HG03060 (cell line): Measurements from ENCODE around the gene LRRC49.
"Not testable (repeated sequence)": the region's sequence is repeated elsewhere in the genome, so short reads cannot be mapped to it uniquely, and the experiment has no call there.

Experiments used
- ATAC-seq: cut with Tn5 transposase; IDR thresholded peaks from one replicate; pipeline ENCODE4 v1.9.1; 2021; ENCODE audit warnings: low read depth, moderate number of reproducible peaks; ENCODE audit not compliant: unreplicated experiment

Gene LRRC49

GRCh38 chr15:70920981-70921696 lies 28.5 kb downstream of the LRRC49 start:
- no peak for ATAC-seq

- no peak for ATAC-seq
Observed at GRCh38 chr15:70922119-70922518, 29.5 kb downstream of the LRRC49 start.

DNA sequence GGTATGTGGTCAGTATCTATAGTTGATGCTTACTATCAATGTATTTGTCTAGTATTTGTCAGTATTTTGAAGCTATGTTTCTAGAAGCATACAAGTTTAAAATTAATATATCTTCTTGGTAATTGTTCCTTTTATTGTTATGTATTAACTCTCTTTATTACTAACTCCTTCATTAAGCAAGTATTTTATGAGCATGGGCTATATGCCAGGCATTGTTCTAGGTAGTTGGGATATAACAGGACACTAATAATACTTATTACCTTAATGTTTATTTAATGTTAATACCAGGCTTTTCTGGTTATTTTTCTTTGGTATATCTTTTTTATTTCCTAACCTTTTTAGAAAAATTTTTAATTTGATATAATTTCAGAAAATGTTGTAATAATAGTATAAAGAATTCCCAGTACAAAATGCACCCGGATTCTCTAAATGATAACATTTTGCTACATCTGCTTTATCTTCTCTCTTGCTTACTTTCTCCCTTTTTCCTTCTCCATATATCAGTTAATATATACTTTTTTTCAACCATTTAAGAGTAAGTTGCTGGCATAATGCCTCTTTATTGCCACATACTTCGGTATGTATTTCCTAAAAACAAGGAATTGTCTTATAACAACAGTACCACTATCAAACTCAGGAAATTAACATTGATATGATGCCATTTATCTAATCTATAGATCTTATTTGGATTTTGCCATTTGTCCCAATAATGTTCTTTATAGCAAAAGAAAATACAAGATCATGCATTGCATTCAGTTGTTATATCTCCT lies 30.9 kb downstream of the LRRC49 start:
- no peak for ATAC-seq

DNA sequence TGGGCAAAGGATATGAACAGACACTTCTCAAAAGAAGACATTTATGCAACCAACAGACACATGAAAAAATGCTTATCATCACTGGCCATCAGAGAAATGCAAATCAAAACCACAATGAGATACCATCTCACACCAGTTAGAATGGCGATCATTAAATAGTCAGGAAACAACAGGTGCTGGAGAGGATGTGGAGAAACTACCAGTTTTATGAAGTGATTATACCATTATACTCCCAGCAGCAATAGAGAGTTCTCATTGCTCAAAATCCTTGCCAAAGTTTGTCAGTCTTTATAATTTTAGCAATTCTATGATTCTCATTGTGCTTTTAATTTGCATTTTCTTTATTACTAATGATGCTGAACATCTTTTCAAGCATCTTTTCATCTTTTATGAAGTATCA lies 34.3 kb downstream of the LRRC49 start:
- ATAC-seq, result not testable (repeated sequence)

GRCh38 chr15:70931821-70932220 lies 39.2 kb downstream of the LRRC49 start:
- ATAC-seq, result no peak

DNA sequence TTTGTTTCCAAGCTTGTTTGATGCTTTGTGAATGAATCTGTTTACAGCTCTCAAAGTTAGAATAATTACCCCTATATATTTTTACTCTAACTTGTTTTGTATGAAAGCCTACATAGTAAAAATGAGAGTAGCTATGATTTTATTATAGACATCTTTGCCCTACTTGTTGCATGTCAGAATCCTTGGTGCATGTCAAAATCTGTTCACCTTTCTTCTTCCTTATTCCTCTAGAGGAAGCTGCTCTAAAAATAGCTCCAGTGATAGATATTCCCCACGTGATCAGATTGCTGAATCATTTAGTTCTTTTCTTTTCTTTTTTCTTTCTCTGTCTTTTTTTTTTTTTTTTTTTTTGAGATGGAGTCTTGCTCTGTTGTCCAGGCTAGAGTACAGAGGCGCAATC lies 39.8 kb downstream of the LRRC49 start:
- ATAC-seq, result no peak

- no peak for ATAC-seq
Observed at GRCh38 chr15:70933411-70933810, 40.8 kb downstream of the LRRC49 start.

GRCh38 chr15:70935631-70936030 lies 43.0 kb downstream of the LRRC49 start:
- ATAC-seq, result no peak

DNA sequence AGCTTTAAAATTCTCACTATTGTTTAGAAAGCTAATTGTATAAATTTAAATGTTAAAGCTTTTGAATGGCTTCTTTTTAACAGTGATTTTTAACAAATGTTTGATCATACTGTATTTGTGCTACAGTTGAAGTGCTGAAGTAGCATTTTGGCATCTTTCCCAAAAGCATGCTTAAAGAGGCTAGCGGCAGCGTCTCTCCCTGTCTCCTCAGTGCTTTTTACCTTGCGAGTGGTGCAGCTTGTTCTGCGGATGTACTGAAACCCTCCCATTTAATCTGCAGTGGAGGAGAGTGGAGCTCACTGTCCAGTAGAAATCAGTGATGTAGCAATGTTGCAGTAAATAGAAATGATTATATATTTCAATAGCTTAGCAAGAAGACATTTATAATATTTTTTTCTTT lies 43.7 kb downstream of the LRRC49 start:
- ATAC-seq, result no peak

- ATAC-seq, result not testable (repeated sequence)
Observed at GRCh38 chr15:70943285-70943684, 50.7 kb downstream of the LRRC49 start.

DNA sequence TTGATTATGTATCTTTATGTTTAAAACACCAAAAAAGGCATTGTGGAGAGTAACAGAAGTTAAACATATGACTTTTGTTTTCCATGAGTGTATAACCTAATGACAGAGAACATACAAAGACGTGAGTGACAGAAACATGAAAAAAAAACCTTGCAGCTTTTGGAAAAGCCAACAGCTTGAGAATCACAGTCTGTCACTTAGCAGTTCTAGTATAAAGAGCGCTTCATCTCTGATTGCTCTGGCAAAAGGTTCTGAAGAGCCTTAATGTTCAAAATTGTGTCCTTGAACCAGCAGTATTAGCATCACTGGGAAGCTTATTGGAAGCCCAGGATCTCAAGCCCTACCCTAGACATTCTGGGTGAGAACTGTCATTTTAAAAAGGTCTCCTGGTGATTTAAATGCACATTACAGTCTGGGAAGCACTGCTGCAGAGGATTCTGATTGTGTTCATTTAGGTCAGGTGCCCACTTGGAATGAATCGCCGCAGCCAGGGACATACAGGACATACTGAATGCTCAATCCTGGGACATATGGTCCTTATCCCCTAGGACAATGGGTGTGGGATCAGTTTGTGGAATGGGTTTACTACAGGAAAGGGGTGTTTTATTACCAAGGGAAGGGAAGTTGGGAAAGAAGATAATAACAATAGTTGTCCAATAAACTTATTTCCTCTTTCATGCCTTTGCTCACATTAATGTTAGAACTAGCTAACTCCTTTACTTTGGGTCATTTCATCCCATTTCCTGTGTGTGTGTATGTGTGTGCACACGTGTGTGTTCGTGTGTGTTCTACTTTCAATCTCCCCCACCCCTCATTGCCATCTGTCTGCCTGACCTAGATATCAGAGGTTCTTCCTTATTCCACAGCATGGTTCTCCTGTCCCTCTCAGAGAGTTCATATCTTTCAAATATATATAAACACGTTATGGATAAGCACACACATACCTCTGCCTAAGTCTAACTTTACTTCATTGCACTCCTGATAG lies 55.0 kb downstream of the LRRC49 start:
- no peak for ATAC-seq

DNA sequence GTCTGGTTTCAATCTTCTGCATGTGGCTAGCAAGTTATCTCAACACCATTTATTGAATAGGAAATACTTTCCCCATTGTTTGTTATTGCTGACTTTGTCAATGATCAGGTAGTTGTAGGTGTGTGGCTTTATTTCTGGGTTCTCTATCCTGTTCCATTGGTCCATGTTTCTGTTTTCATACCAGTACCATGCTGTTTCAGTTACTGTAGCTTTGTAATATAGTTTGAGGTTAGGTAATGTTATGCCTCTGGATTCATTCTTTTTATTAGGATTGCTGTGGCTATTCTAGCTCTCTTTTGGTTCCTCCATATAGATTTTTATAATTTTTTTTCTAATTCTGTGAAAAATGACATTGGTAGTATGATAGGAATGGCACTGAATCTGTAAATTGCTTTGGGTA lies 58.3 kb downstream of the LRRC49 start:
- ATAC-seq, result no peak

DNA sequence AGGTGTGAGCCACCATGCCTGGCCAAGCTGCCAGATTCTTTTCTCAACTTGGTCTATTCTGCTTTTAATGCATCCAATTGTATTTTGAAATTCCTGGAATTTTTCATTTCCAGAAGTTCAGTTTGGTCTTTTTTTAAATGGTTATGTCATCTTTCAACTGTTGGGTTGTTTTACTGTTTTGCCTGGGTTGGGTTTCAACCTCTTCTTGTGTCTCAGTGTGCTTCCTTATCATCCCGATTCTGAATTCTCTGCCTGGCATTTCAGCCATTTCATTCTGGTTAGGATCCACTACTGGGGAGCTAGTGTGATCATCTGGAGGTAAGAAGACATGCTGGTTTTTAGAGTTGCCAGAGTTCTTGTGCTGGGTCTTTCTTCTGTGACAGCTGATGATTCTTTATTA lies 61.5 kb downstream of the LRRC49 start:
- ATAC-seq, result no peak

DNA sequence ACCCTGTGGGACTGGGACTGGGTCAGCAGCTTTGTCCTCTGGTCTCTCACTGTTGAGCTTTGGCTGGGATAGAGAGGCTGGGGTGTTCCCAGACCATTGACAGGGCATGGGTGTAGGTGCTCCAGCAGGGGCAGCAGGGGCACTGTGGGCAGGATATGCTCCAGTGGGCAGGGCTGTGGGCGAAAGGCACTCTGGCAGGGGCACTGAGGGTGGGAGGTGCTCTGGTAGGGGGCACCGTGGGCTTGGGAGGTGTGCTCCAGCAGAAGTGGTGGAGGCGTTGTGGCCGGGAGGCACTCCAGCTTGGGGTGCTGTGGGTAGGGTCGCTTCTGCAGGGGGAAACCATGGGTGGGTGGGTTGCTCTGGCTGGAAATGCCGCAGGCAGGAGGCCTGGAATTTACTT lies 62.1 kb downstream of the LRRC49 start:
- no peak for ATAC-seq

- no peak for ATAC-seq
Observed at GRCh38 chr15:70955151-70955550, 62.5 kb downstream of the LRRC49 start.

- no peak for ATAC-seq
Observed at GRCh38 chr15:70956201-70956995, 63.8 kb downstream of the LRRC49 start.

DNA sequence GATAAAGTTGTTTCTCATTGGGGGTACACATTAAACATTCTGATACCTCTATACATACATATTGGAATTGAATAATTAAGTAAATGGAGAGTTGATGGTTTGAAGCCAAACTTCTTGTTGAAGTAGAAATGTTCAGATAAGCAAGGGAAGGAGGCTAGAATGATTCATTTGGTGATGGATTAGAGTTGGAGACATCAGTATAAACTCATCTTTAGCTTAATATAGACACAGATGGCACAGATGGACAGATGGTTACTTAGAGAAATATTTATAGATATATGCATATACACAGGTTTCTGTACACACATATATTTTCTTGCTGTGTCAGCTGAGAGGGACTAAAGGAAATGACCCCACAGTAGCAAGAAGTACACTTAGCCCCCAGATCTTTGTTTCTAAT lies 69.5 kb downstream of the LRRC49 start:
- ATAC-seq, result no peak

- ATAC-seq, result no peak
Observed at GRCh38 chr15:70963199-70963598, 70.6 kb downstream of the LRRC49 start.

GRCh38 chr15:70964058-70964457 lies 71.4 kb downstream of the LRRC49 start:
- ATAC-seq, result no peak

DNA sequence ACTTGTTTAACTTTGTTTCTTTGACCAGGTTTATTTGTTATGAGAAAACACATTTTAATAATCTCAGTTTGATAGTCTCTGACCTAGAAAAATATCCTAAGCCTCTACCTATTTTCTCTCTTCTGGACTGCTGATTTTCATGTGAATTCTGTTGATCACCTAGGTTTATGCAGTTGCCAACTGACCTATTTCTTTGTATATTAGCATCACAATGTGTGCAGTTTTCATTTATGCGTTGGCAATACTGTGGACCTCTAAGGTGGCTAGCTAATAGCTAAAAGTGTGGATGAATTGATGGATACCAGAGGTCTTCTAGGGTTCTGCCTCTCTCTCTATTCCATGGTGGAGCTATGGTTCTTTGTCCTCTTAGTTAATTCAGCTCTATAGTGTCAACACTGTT lies 72.1 kb downstream of the LRRC49 start:
- ATAC-seq, result no peak
